ENCODE data around the gene NPTN. TPM values are rescaled to one million over a fixed set of nuclear protein-coding genes. Genes with fewer than 3 reads are reported as not detected.
"Not testable (repeated sequence)": the region's sequence is repeated elsewhere in the genome, so short reads cannot be mapped to it uniquely, and the experiment has no call there.

Gene NPTN
- polyA plus RNA-seq, 2 of the 4 experiments (the other 2 are of a cell fraction) = 150 to 201 TPM

GRCh38 chr15:73648014-73648295 is 14.8 kb upstream of the NPTN start:
- no peak overlapping the region for H3K27ac ChIP-seq
- CTCF ChIA-PET = interaction anchor here (0.7 to 4.8 kb wide), 2 partner anchors 12 to 52 kb away, joined by 4 to 36 read pairs; no protein-coding TSS in a partner anchor
- ATAC-seq (no peak; a peak in 1 of 6 replicates), FAIRE-seq (peak; percentile 43), DNase-seq (ENCODE audit: low read depth in 1 of 2, low spot score in 1 of 2) (no peak)
- peaks cover 2% of the 10 kb centered on the region; the same call in 1 of the 3 replicates for H3K4me1 ChIP-seq
- H3K4me3 ChIP-seq = no peak overlapping the region
- no peak overlapping the region for H3K4me2 ChIP-seq
- POLR2A ChIA-PET = no interaction called here
- no peaks in the 10 kb centered on the region for H3K9me3 ChIP-seq
- no peak for TF ChIP-seq MAX (IDR thresholded peaks at IDR 0.05)
- no peak for TF ChIP-seq JUNB (IDR thresholded peaks at IDR 0.05)
- no peak for TF ChIP-seq RAD21 (conservative IDR thresholded peaks at IDR 0.05 in 1 of 2, IDR thresholded peaks at IDR 0.05 in 1 of 2)
- TF ChIP-seq CBX8 (IDR thresholded peaks at IDR 0.05) = no peak
- TF ChIP-seq NR3C1 (IDR thresholded peaks at IDR 0.05) = no peak
- 52% methylated on average over 2 of the region's 2 CpGs for WGBS (ENCODE audit: missing lambda C conversion rate)

- no peak overlapping the region for H3K27ac ChIP-seq
- H3K9me3 ChIP-seq = no peaks in the 10 kb centered on the region
- FAIRE-seq = no peak
- peak; percentile 39 to 40; a peak in 3 of 6 replicates for ATAC-seq
- no peak overlapping the region for H3K4me2 ChIP-seq
- ChIA-PET CTCF (interaction anchor here (1.1 to 4.8 kb wide), 3 partner anchors 11 to 87 kb away, joined by 3 to 36 read pairs (median 4); no protein-coding TSS in a partner anchor), POLR2A (interaction anchor here (0.6 to 0.7 kb wide), 2 partner anchors 51 to 957 kb away, joined by 3 to 8 read pairs; no protein-coding TSS in a partner anchor)
- TF ChIP-seq FOSL2 (IDR thresholded peaks at IDR 0.05) (no peak), FOSL2 (CRISPR knock-in tag; IDR thresholded peaks at IDR 0.05) (peak; percentile 38; the same call in 1 of the 2 replicates), HOXB5 (CRISPR knock-in tag; IDR thresholded peaks at IDR 0.05) (no peak)
- H3K4me1 ChIP-seq = peaks cover 2% of the 10 kb centered on the region; the same call in 1 of the 3 replicates
- no peak overlapping the region for H3K4me3 ChIP-seq
- DNase-seq (ENCODE audit: low read depth in 1 of 2, low spot score in 1 of 2) = peak in 1 of 2 experiments; percentile 34
- WGBS (ENCODE audit: missing lambda C conversion rate) = 42% methylated on average over 6 of the region's 6 CpGs
These were observed 14.2 kb upstream of the NPTN start for GRCh38 chr15:73647259-73648013.

GRCh38 chr15:73639464-73639863 is 6.3 kb upstream of the NPTN start:
- CTCF ChIA-PET = interaction anchor here (0.9 to 17.2 kb wide), 6 partner anchors 21 to 332 kb away, joined by 3 to 214 read pairs (median 96); no protein-coding TSS in a partner anchor
- H3K4me3 ChIP-seq, FAIRE-seq, POLR2A ChIA-PET, H3K9me3 ChIP-seq, ATAC-seq, H3K27ac ChIP-seq: not testable (repeated sequence)
- 8% methylated on average over 5 of the region's 5 CpGs for WGBS (ENCODE audit: missing lambda C conversion rate)
- Histone ChIP-seq H3K4me1 (peaks cover 14% of the 10 kb centered on the region), H3K4me2 (peak overlapping the region; percentile 24)
- peak in 1 of 2 experiments; percentile 73 for DNase-seq (ENCODE audit: low read depth in 1 of 2, low spot score in 1 of 2)

- Histone ChIP-seq H3K4me2 (no peak overlapping the region), H3K27ac (no peak overlapping the region), H3K4me1 (peaks cover 23% of the 10 kb centered on the region), H3K9me3 (no peaks in the 10 kb centered on the region), H3K4me3 (no peak overlapping the region)
- FAIRE-seq (no peak), DNase-seq (ENCODE audit: low read depth in 1 of 2, low spot score in 1 of 2) (peak in 1 of 2 experiments; percentile 58), ATAC-seq (no peak)
- no peak for TF ChIP-seq KDM1A (IDR thresholded peaks at IDR 0.05; ENCODE audit: low read depth)
- no peak for TF ChIP-seq NR3C1 (IDR thresholded peaks at IDR 0.05)
- peak; percentile 93 for TF ChIP-seq MAFK (IDR thresholded peaks at IDR 0.05; ENCODE audit: partially characterized antibody)
- ChIA-PET POLR2A (interaction anchor here (1.7 kb wide), 1 partner anchor 62 kb away, joined by 5 read pairs; no protein-coding TSS in a partner anchor), CTCF (interaction anchor here (0.8 to 17.2 kb wide), 34 partner anchors 9 to 374 kb away, joined by 3 to 214 read pairs (median 12); partner anchors contain the start of gene CD276)
- 31% methylated on average over 2 of the region's 2 CpGs for WGBS (ENCODE audit: missing lambda C conversion rate)
These were observed 4.3 kb upstream of the NPTN start for GRCh38 chr15:73637527-73637926.

- ATAC-seq = peak; percentile 2 to 15; a peak in 2 of 6 replicates
- Histone ChIP-seq H3K27ac (peak overlapping the region; percentile 95 to 96), H3K4me2 (peak overlapping the region; percentile 84), H3K4me3 (peak overlapping the region; percentile 96), H3K9me3 (no peaks in the 10 kb centered on the region), H3K4me1 (peaks cover 44% of the 10 kb centered on the region)
- DNase-seq (ENCODE audit: low read depth in 1 of 2, low spot score in 1 of 2) = peak; percentile 65 to 69
- CTCF ChIA-PET = interaction anchor here (0.6 to 17.2 kb wide), 18 partner anchors 9 to 912 kb away, joined by 3 to 214 read pairs (median 6); partner anchors contain the start of gene CD276
- 50% methylated on average over 6 of the region's 6 CpGs for WGBS (ENCODE audit: missing lambda C conversion rate)
- FAIRE-seq = no peak
- POLR2A ChIA-PET = interaction anchor here (0.7 to 3.9 kb wide), 9 partner anchors 9 to 95 kb away, joined by 3 to 21 read pairs (median 4); no protein-coding TSS in a partner anchor
- TF ChIP-seq EP300 (IDR thresholded peaks at IDR 0.05) (0 out of 5 replicates have a peak, but pooled peaks of 1 of the 2 experiments have one; percentile 20), ESRRA (IDR thresholded peaks at IDR 0.05; ENCODE audit: borderline replicate concordance, low read length) (no peak), RARB (CRISPR knock-in tag; IDR thresholded peaks at IDR 0.05) (no peak), EHMT2 (IDR thresholded peaks at IDR 0.05; ENCODE audit: low read depth) (no peak), HEYL (CRISPR knock-in tag; IDR thresholded peaks at IDR 0.05) (no peak), SMC3 (IDR thresholded peaks at IDR 0.05) (no peak), FOSL2 (IDR thresholded peaks at IDR 0.05) (0 out of 2 replicates have a peak, but pooled peaks have one; percentile 20), FOSL2 (CRISPR knock-in tag; IDR thresholded peaks at IDR 0.05) (peak; percentile 76), CEBPB (IDR thresholded peaks at IDR 0.05) (peak in 1 of 2 experiments; percentile 6; a peak in 1 of 4 replicates)
These were observed 854 bp upstream of the NPTN start for GRCh38 chr15:73633991-73634495.

All from A549 (cell line).